H1 (cell line): ENCODE results near the gene GPS1. TPM values are rescaled to one million over a fixed set of nuclear protein-coding genes. Genes with fewer than 3 reads are reported as not detected.

ENCODE experiments used
- CHD2 ChIP-seq: IDR thresholded peaks from 2 replicates; pipeline ENCODE4 v1.6.1; 2012; ENCODE audit warnings: low read length, improper control_type of control experiment
- GABPA ChIP-seq: IDR thresholded peaks from 2 replicates; pipeline ENCODE4 v1.6.1; 2011; ENCODE audit warnings: mild to moderate bottlenecking, low read length, moderate library complexity, borderline replicate concordance; ENCODE audit not compliant: insufficient read depth
- GTF2F1 ChIP-seq: IDR thresholded peaks from 2 replicates; pipeline ENCODE4 v1.6.1; 2012; ENCODE audit warnings: low read depth, low read length, improper control_type of control experiment, borderline replicate concordance
- JUND ChIP-seq: IDR thresholded peaks from 2 replicates; pipeline ENCODE4 v1.6.1; 2011; ENCODE audit warnings: mild to moderate bottlenecking, improper control_type of control experiment, low read length
- MAX ChIP-seq: IDR thresholded peaks from 2 replicates; pipeline ENCODE4 v1.6.1; 2012; ENCODE audit warnings: inconsistent platforms
- POLR2AphosphoS5 ChIP-seq: IDR thresholded peaks from 2 replicates; pipeline ENCODE4 v1.6.1; 2011; ENCODE audit warnings: low read depth, low read length
- RNF2 ChIP-seq: fragments of 200-900, 300-1000 bp; sonication (generic); IDR thresholded peaks from 2 replicates; pipeline ENCODE4 v1.7.1; 2016; ENCODE audit warnings: borderline replicate concordance, low read depth, mild to moderate bottlenecking, antibody characterized with exemption, low read length; ENCODE audit not compliant: poor library complexity, severe bottlenecking; ENCODE audit errors: missing control alignments
- SRF ChIP-seq: IDR thresholded peaks from 2 replicates; pipeline ENCODE4 v1.6.1; 2011; ENCODE audit warnings: mild to moderate bottlenecking, low read depth, low read length, moderate library complexity
- polyA plus RNA-seq, 7 experiments: library from polyadenylated mRNA; depleted of rRNA in 3 of 7; stranded (reverse) in 5 of 7; unstranded in 2 of 7; fragments of >200 nt in 5 of 7; fragments of 200-250 nt in 2 of 7; gene quantifications; 1 replicate in 5 of 7; 2 replicates in 1 of 7; 4 replicates in 1 of 7; pipeline versions ENCODE4 v1.2.1 to v1.2.3, GENCODE V29; 2011 to 2013; ENCODE audit warnings: missing spikeins in 2 of 7, mixed read lengths in 2 of 7
- total RNA-seq: library from RNA; stranded (reverse); fragmentation: NEBNext Ultra II Directional; extraction: Animal tissue kit (Norgen Biotek cat#: 25700); gene quantifications from 2 replicates; pipeline ENCODE4 v1.2.1, GENCODE V29; 2021

Gene GPS1
- total and polyA plus RNA-seq, 2 of the 8 experiments (the other 6 are each of a cell fraction or from before 2014, with no cell fraction given), result 153 to 277 TPM

- TF ChIP-seq POLR2AphosphoS5, result no peak
- no peak for TF ChIP-seq GTF2F1
- no peak for TF ChIP-seq RNF2
- no peak for TF ChIP-seq JUND
- no peak for TF ChIP-seq GABPA
- TF ChIP-seq MAX, result no peak
- TF ChIP-seq SRF, result no peak
- no peak for TF ChIP-seq CHD2
These were observed 23.5 kb upstream of the GPS1 start (continued) for GRCh38 chr17:82028246-82028645.
